ENCODE results near the gene HOOK2. TPM values are rescaled to one million over a fixed set of nuclear protein-coding genes. Genes with fewer than 3 reads are reported as not detected.

Gene HOOK2
- total and polyA plus RNA-seq, 2 of the 13 experiments (the other 11 are each of a cell fraction or from before 2014, with no cell fraction given), result 9.2 to 12.9 TPM

- no peak for TF ChIP-seq PBX3 (CRISPR knock-in tag; IDR thresholded peaks at IDR 0.05; ENCODE audit: borderline replicate concordance)
- peak; percentile 59 for TF ChIP-seq TEAD3 (CRISPR knock-in tag; optimal IDR thresholded peaks at IDR 0.05; ENCODE audit: borderline replicate concordance)
- TF ChIP-seq TCF7 (IDR thresholded peaks at IDR 0.05; ENCODE audit: low read depth), result no peak
- TF ChIP-seq DR1 (CRISPR knock-in tag; IDR thresholded peaks at IDR 0.05), result no peak
- no peak for TF ChIP-seq RBAK (CRISPR knock-in tag; IDR thresholded peaks at IDR 0.05)
- TF ChIP-seq HOXD1 (CRISPR knock-in tag; IDR thresholded peaks at IDR 0.05), result peak; percentile 26; the same call in 1 of the 2 replicates
- no peak for TF ChIP-seq TSC22D2 (CRISPR knock-in tag; IDR thresholded peaks at IDR 0.05; ENCODE audit: borderline replicate concordance)
- no peak for TF ChIP-seq ZNF30 (CRISPR knock-in tag; IDR thresholded peaks at IDR 0.05)
- peak; percentile 50 for TF ChIP-seq AGO2 (optimal IDR thresholded peaks at IDR 0.05; ENCODE audit: low read depth, low read length)
- TF ChIP-seq ZNF33A (CRISPR knock-in tag; IDR thresholded peaks at IDR 0.05; ENCODE audit: borderline replicate concordance), result no peak
- TF ChIP-seq NAIF1 (CRISPR knock-in tag; IDR thresholded peaks at IDR 0.05; ENCODE audit: borderline replicate concordance), result 0 out of 2 replicates have a peak, but pooled peaks have one; percentile 38
- no peak for TF ChIP-seq AGO1 (IDR thresholded peaks at IDR 0.05; ENCODE audit: low read depth, low read length, poor library complexity, severe bottlenecking)
- TF ChIP-seq ARNT2 (CRISPR knock-in tag; IDR thresholded peaks at IDR 0.05; ENCODE audit: low read depth), result peak; percentile 41; the same call in 1 of the 2 replicates
- TF ChIP-seq HNRNPH1 (optimal IDR thresholded peaks at IDR 0.05; ENCODE audit: low read depth, low read length), result no peak
- TF ChIP-seq DBP (CRISPR knock-in tag; IDR thresholded peaks at IDR 0.05; ENCODE audit: not compliant biosample characterization), result no peak
- no peak for TF ChIP-seq DPF2 (CRISPR knock-in tag; IDR thresholded peaks at IDR 0.05; ENCODE audit: borderline replicate concordance, low read depth)
- TF ChIP-seq, protein P1, sequence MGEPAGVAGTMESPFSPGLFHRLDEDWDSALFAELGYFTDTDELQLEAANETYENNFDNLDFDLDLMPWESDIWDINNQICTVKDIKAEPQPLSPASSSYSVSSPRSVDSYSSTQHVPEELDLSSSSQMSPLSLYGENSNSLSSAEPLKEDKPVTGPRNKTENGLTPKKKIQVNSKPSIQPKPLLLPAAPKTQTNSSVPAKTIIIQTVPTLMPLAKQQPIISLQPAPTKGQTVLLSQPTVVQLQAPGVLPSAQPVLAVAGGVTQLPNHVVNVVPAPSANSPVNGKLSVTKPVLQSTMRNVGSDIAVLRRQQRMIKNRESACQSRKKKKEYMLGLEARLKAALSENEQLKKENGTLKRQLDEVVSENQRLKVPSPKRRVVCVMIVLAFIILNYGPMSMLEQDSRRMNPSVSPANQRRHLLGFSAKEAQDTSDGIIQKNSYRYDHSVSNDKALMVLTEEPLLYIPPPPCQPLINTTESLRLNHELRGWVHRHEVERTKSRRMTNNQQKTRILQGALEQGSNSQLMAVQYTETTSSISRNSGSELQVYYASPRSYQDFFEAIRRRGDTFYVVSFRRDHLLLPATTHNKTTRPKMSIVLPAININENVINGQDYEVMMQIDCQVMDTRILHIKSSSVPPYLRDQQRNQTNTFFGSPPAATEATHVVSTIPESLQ (CRISPR knock-in tag; conservative IDR thresholded peaks at IDR 0.05), result no peak
- TF ChIP-seq ZNF329 (CRISPR knock-in tag; IDR thresholded peaks at IDR 0.05; ENCODE audit: low read depth), result peak; percentile 45; the same call in 1 of the 2 replicates
- TF ChIP-seq MIER3 (CRISPR knock-in tag; IDR thresholded peaks at IDR 0.05; ENCODE audit: borderline replicate concordance), result no peak
- TF ChIP-seq ZNF337 (CRISPR knock-in tag; IDR thresholded peaks at IDR 0.05; ENCODE audit: borderline replicate concordance, low read depth), result no peak
- TF ChIP-seq ZNF44 (CRISPR knock-in tag; IDR thresholded peaks at IDR 0.05), result no peak
- TF ChIP-seq REPIN1 (CRISPR knock-in tag; IDR thresholded peaks at IDR 0.05; ENCODE audit: borderline replicate concordance, low read depth), result no peak
- TF ChIP-seq ZNF660 (CRISPR knock-in tag; IDR thresholded peaks at IDR 0.05; ENCODE audit: borderline replicate concordance, low read depth), result no peak
- no peak for TF ChIP-seq ZNF18 (CRISPR knock-in tag; IDR thresholded peaks at IDR 0.05; ENCODE audit: insufficient replicate concordance)
Observed at GRCh38 chr19:12789904-12790619, 14.7 kb upstream of the HOOK2 start (continued).

Data from HepG2 (cell line).